RWPE2 (cell line): ENCODE results near the gene ABHD11.

ENCODE experiments used
- ATAC-seq: fragments of 200-7000 bp; cut with Tn5 transposase; 3 replicates; pipeline ENCODE4 v1.9.1; 2021; ENCODE audit warnings: low read depth
- DNase-seq: peaks from one replicate; pipeline ENCODE4 v3.0.0-alpha.2; 2020; ENCODE audit warnings: low spot score
- H3K27ac ChIP-seq: fragments of 450-650 bp; 2 replicates; pipeline ENCODE4 v1.5.1; 2017; ENCODE audit warnings: mild to moderate bottlenecking; ENCODE audit not compliant: poor library complexity, severe bottlenecking
- H3K27me3 ChIP-seq: fragments of 250-450 bp; sonication (Bioruptor Pico); 2 replicates; pipeline ENCODE4 v1.5.1; 2021; ENCODE audit warnings: mild to moderate bottlenecking, moderate library complexity; ENCODE audit not compliant: insufficient read depth, poor library complexity, severe bottlenecking
- H3K36me3 ChIP-seq: fragments of 250-450 bp; sonication (Bioruptor Pico); 2 replicates; pipeline ENCODE4 v1.5.1; 2020; ENCODE audit warnings: low read depth, mild to moderate bottlenecking, moderate library complexity
- H3K4me1 ChIP-seq: fragments of 250-450 bp; sonication (Bioruptor Pico); 2 replicates; pipeline ENCODE4 v1.5.1; 2021; ENCODE audit warnings: mild to moderate bottlenecking, moderate library complexity; ENCODE audit not compliant: insufficient read depth, poor library complexity, severe bottlenecking
- H3K4me3 ChIP-seq: fragments of 250-450 bp; sonication (Bioruptor Pico); 2 replicates; pipeline ENCODE4 v1.5.1; 2021; ENCODE audit warnings: mild to moderate bottlenecking, moderate library complexity; ENCODE audit not compliant: severe bottlenecking
- H3K9me3 ChIP-seq: fragments of 250-450 bp; sonication (Bioruptor Pico); 2 replicates; pipeline ENCODE4 v1.5.1; 2021; ENCODE audit warnings: mild to moderate bottlenecking, moderate library complexity; ENCODE audit not compliant: severe bottlenecking
- CTCF ChIP-seq: fragments of 450-650 bp; IDR thresholded peaks from one replicate; pipeline ENCODE4 v1.5.1; 2017; ENCODE audit warnings: mild to moderate bottlenecking, moderate library complexity; ENCODE audit not compliant: poor library complexity, severe bottlenecking

The ABHD11 gene

GRCh38 chr7:73742753-73743641 is 4.4 kb upstream of the ABHD11 start:
- no peak for TF ChIP-seq CTCF
- Histone ChIP-seq H3K9me3 (no peaks in the 10 kb centered on the region), H3K27ac (no peak overlapping the region), H3K4me3 (no peak overlapping the region), H3K4me1 (no peaks in the 10 kb centered on the region), H3K27me3 (no peaks in the 10 kb centered on the region), H3K36me3 (no peaks in the 10 kb centered on the region)
- ATAC-seq (no peak), DNase-seq (no peak)

DNA sequence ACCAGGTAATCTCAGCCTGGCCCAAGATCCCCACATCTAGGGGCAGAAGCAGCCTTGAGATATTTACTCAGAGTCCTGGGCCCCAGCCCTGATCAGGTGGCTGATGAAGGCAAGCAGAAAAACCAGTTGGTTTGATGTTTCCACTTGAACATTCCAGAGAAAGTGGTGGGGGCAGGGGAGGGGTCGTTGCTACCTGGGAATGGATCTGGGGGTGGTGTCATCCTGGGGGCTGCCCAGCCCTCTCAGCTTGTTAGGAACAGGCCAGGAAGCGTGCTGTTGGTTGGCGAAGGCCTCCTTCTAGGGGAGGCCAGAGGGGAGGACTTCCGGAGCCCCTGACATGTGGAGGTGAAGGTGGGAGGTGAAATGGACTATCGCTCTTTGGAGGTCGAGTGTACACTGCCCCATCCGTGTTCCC is 3.7 kb upstream of the ABHD11 start:
- H3K27ac ChIP-seq: no peak overlapping the region
- H3K9me3 ChIP-seq: no peaks in the 10 kb centered on the region
- no peaks in the 10 kb centered on the region for H3K27me3 ChIP-seq
- TF ChIP-seq CTCF: no peak
- no peak for ATAC-seq
- peaks cover 3% of the 10 kb centered on the region; the same call in 1 of the 2 replicates for H3K36me3 ChIP-seq
- DNase-seq: no peak
- H3K4me3 ChIP-seq: no peak overlapping the region
- H3K4me1 ChIP-seq: no peaks in the 10 kb centered on the region

DNA sequence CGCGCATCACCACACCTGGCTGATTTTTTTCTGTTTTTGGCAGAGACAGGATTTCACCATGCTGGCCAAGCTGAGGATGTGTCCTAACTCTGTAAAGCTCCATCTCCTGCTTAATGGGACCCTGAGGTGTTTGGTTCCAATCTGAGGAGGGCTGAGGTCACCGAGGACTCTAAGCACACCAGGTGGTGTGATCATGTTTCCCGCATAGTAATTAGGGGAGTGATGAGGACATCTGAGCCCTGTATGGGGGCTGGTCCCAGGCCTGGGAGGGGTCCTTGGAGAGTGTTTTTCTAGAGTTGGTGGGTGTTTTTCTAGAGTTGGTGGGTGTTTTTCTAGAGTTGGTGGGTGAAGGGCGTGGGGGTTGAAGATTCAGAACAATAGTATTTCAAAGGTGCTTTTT is 3.0 kb upstream of the ABHD11 start:
- no peak overlapping the region for H3K4me3 ChIP-seq
- ATAC-seq (no peak), DNase-seq (no peak)
- H3K4me1 ChIP-seq: no peaks in the 10 kb centered on the region
- no peak for TF ChIP-seq CTCF
- H3K36me3 ChIP-seq: peaks cover 9% of the 10 kb centered on the region
- no peak overlapping the region for H3K27ac ChIP-seq
- H3K9me3 ChIP-seq: no peaks in the 10 kb centered on the region
- no peaks in the 10 kb centered on the region for H3K27me3 ChIP-seq

- no peak for TF ChIP-seq CTCF
- Histone ChIP-seq H3K4me1 (no peaks in the 10 kb centered on the region), H3K9me3 (no peaks in the 10 kb centered on the region), H3K36me3 (peaks cover 13% of the 10 kb centered on the region), H3K27ac (no peak overlapping the region), H3K4me3 (no peak overlapping the region), H3K27me3 (no peaks in the 10 kb centered on the region)
- ATAC-seq (no peak), DNase-seq (no peak)
These were observed 2.2 kb upstream of the ABHD11 start for GRCh38 chr7:73740771-73741170.

DNA sequence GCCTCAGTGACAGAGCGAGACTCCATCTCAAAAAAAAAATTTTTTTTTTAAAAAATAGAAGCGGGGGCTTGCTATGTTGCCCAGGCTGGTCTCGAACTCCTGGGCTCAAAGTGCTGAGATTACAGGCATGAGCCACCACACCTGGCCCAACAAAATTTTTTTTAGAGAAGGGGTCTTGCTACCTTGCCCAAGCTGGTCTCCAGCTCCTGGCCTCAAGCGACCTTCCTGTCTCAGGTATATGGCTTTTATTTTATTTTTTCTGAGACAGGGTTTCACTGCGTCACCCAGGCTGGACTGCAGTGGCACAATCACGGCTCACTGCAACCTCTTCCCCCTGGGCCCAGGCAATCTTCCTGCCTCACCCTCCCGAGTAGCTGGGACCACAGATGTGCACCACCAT is 1.6 kb upstream of the ABHD11 start:
- Histone ChIP-seq H3K27ac (no peak overlapping the region), H3K4me3 (no peak overlapping the region), H3K4me1 (no peaks in the 10 kb centered on the region), H3K9me3 (no peaks in the 10 kb centered on the region), H3K36me3 (peaks cover 13% of the 10 kb centered on the region), H3K27me3 (no peaks in the 10 kb centered on the region)
- no peak for TF ChIP-seq CTCF
- ATAC-seq: no peak
- DNase-seq: no peak
